GM21737 (cell line): ENCODE data around the gene RRP36.

ENCODE experiments used
- ATAC-seq: cut with Tn5 transposase; IDR thresholded peaks from one replicate; pipeline ENCODE4 v1.9.1; 2021; ENCODE audit warnings: mild to moderate bottlenecking, moderate library complexity; ENCODE audit not compliant: unreplicated experiment

The RRP36 gene

GRCh38 chr6:43060755-43061633 lies 39.6 kb downstream of the RRP36 start:
- ATAC-seq, result no peak

- no peak for ATAC-seq
These were observed 40.4 kb downstream of the RRP36 start for GRCh38 chr6:43061861-43062260.

- no peak for ATAC-seq
These were observed 41.4 kb downstream of the RRP36 start for GRCh38 chr6:43062818-43063217.

- ATAC-seq, result no peak
These were observed 48.7 kb downstream of the RRP36 start for GRCh38 chr6:43070028-43070632.

- ATAC-seq, result no peak
These were observed 53.6 kb downstream of the RRP36 start for GRCh38 chr6:43074847-43075669.

DNA sequence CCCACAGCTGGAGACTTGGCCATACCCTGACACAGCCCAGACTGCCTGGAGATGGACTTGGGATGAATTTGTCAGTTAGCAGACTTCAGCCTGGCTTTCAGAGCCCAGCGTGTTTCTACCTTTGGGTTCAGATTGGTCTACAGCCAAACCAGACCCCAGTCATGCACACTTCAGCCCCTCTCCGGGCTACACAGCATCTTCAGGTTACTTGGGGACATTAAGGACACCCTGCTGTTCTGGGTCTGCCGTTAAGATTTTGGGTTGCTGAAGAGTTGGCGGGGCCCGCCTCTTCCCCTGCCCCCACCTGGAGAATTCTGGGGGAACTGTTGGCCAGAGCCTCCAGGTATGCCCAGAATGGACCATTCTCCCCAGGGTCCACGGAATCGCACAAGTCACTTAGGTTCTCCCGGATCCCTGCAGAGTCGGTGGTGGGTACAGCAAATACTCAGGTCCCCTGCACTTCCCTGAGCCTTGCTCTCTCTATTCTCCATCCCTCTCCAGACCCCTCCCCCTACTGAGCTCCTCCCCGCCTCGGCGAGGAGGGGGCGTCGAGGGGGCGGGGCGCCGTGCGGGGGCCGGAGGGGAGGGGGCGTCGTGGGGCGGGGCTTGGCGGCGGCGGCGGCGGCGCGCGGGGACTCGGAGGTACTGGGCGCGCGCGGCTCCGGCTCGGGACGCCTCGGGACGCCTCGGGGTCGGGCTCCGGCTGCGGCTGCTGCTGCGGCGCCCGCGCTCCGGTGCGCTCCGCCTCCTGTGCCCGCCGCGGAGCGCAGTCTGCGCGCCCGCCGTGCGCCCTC lies 54.4 kb downstream of the RRP36 start, which contains the start of gene PTK7:
TSS of gene PTK7 (plus strand) at position 645 of the 794 bp plus-strand sequence. CDS start 175 bp downstream, outside the sequence.
- ATAC-seq, result no peak

- no peak for ATAC-seq
These were observed 55.3 kb downstream of the RRP36 start for GRCh38 chr6:43076464-43077332.

- no peak for ATAC-seq
These were observed 55.9 kb downstream of the RRP36 start for GRCh38 chr6:43077333-43077809.

DNA sequence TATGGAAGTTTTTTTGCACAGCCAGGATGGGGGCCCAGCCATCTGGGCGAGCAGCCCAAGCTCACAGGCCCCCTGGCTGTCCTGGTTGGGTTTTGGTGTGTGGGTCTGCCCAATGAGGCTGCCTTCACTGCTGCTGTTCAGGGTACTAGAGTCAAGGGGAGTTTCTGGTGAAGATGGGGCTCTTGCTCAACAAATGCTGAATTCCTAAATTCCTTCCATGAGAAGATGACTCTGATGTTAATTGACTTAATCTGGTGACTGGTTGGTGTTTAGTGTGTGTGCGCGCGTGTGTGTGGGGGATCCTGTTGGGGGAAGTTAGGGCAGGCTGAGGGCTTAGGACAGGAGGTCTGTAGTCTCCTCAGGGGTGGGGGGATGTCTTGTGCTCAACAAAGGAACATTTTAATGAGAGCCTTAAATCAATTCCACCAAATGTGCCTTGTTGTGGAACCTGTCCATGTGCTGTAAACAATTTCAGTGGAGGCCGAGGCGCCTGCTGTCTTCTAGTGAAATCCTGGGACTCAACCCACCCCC lies 56.6 kb downstream of the RRP36 start:
- no peak for ATAC-seq

- no peak for ATAC-seq
These were observed 57.3 kb downstream of the RRP36 start for GRCh38 chr6:43078691-43079090.
